IPS-15b (cell line): Measurements from ENCODE around the gene EIF1.
"Not testable (repeated sequence)": the region's sequence is repeated elsewhere in the genome, so short reads cannot be mapped to it uniquely, and the experiment has no call there.

Source experiments
- H3K27me3 ChIP-seq: one replicate; pipeline ENCODE4 v1.6.1; 2013; ENCODE audit warnings: low read length; ENCODE audit not compliant: control insufficient read depth, insufficient read depth
- H3K36me3 ChIP-seq: one replicate; pipeline ENCODE4 v1.6.1; 2013; ENCODE audit warnings: low read length; ENCODE audit not compliant: control insufficient read depth, insufficient read depth
- H3K4me1 ChIP-seq: one replicate; pipeline ENCODE4 v1.6.1; 2013; ENCODE audit warnings: mild to moderate bottlenecking, low read length; ENCODE audit not compliant: control insufficient read depth, insufficient read depth
- H3K4me3 ChIP-seq: one replicate; pipeline ENCODE4 v1.5.1; 2013; ENCODE audit warnings: low read depth, low read length
- H3K9ac ChIP-seq: one replicate; pipeline ENCODE4 v1.6.1; 2013; ENCODE audit warnings: low read depth, mild to moderate bottlenecking, low read length
- H3K9me3 ChIP-seq: one replicate; pipeline ENCODE4 v1.6.1; 2013; ENCODE audit warnings: mild to moderate bottlenecking, low read length; ENCODE audit not compliant: control insufficient read depth, insufficient read depth

EIF1 gene

DNA sequence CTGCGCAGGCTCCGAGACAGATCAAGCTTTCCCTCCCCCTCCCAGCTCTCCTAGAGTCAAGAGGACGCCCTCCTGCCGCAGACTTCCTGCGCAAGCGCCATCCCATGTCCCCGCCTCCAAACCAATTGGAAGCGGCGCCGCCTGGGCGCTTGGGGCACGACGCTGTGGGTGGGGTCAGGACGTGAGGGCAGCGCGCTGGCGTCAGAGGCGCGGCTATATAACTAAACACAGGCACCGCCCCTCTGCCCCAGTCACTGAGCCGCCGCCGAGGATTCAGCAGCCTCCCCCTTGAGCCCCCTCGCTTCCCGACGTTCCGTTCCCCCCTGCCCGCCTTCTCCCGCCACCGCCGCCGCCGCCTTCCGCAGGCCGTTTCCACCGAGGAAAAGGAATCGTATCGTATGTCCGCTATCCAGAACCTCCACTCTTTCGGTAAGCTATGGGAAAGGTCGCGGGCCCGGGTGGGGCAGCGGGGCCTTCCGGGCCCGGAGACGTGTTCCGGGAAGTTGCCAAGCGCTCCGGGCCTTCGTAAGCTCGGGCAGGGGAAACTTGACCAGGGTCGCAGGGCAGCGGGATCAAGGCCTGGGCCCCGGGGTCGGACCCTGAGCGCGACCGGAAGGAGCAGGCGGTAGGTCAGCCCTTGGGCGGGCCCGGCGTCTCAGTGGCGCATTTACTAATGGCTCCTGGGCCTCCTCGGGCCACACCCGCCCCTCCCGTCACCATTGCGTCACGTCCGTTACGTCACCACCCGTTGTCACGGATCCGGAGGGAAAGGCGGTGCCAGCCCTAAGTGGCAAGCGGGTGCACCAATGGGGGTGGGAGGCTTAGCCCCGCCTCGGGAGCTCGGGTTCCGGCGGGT is at the start of gene EIF1:
Gene EIF1, plus strand, starts transcription at position 245 of the 856 bp plus-strand sequence. Its CDS starts 154 bp downstream, at position 399.
- Histone ChIP-seq H3K4me1 (no peaks in the 10 kb centered on the region), H3K9me3 (no peaks in the 10 kb centered on the region), H3K27me3 (no peaks in the 10 kb centered on the region), H3K36me3 (peaks cover 34% of the 10 kb centered on the region), H3K4me3 (peak within 1 kb of the TSS; percentile 97), H3K9ac (peak within 1 kb of the TSS; percentile 98)

DNA sequence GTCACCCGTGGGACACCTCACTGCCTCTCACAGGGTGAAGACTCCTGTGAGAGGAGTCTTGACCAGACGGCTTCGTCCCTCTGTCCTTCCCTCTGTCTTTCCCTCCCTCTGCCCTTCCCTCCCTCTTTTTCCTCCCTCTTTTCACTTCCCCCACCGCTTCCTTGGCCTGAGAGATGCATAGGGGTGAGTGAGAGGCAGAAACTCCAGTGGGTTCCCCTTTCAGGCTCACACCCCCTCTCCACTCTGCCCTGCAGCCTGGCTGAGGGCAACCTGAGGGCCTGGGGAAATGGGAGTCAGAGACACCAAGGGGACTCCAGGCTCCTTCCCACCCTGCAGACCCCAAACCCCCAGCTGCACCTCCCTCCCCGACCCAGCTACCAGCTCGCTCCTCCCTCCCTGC is 49.7 kb upstream of the EIF1 start:
- Histone ChIP-seq H3K27me3 (no peaks in the 10 kb centered on the region), H3K9me3 (no peaks in the 10 kb centered on the region), H3K9ac (no peak overlapping the region), H3K4me3 (no peak overlapping the region), H3K4me1 (no peaks in the 10 kb centered on the region), H3K36me3 (no peaks in the 10 kb centered on the region)

DNA sequence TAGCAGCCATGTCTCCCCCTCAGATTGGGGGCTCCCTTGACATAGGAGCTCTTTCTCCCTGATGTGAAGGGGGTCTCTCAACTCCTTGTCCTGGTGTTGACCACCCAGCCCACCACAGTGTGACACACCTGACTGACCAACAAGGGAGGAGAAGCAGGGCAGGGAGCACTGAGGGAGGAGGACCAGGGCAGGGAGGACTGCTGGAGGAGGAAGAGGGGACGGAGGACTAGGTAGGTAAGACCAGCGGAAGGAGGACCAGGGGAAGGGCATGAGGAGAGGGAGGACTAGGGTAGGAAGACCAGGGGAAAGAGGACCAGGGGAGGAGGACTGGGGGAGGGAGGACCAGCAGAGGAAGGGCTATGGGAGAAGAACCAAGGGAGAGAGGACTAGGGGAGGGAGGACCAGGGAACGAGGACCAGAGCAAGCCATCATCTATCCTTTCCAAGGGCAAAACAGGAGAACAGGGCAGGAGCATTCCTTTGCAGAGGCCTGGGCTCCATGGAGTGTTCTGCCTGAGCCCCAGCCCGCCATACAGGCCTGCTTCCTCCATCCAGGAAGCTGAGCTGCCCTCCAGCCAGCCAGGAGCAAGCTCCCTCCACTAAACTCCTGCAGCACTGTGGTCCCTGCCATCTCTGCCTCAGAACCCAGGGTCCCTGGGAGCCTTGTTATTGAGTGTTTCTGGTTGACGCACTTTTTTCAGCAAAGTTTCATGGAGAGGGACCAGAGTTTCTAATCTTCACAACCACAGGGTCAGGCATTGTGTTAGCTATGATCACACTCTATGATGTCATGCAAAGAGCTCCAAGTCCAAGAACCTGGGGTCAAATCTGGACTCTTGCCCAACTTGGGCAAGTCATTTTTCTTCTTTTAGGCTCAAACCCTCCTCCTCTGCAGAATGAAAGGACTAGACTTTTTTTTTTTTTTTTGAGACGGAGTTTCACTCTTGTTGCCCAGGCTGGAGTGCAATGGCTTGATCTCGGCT is 48.9 kb upstream of the EIF1 start:
- Histone ChIP-seq H3K9ac (no peak overlapping the region), H3K4me3 (no peak overlapping the region), H3K9me3 (no peaks in the 10 kb centered on the region), H3K36me3 (no peaks in the 10 kb centered on the region), H3K27me3 (no peaks in the 10 kb centered on the region), H3K4me1 (no peaks in the 10 kb centered on the region)

DNA sequence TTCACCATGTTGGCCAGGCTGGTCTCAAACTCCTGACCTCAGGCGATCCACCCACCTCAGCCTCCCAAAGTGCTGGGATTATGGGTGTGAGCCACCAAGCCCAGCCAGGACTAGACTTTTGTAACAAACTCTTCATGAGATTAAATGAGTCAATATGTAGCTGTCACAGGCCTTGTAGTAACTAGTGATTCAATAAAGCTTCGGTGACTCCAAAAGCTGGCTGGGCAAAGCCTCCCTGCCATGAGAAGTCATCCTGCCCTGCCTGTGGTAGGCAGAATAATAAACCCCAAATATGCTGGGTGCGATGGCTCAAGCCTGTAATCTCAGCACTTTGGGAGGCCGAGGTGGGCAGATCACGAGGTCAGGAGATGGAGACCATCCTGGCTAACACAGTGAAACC is 48.1 kb upstream of the EIF1 start:
- not testable (repeated sequence) for H3K4me3 ChIP-seq, H3K9ac ChIP-seq, H3K9me3 ChIP-seq, H3K27me3 ChIP-seq, H3K36me3 ChIP-seq, H3K4me1 ChIP-seq

DNA sequence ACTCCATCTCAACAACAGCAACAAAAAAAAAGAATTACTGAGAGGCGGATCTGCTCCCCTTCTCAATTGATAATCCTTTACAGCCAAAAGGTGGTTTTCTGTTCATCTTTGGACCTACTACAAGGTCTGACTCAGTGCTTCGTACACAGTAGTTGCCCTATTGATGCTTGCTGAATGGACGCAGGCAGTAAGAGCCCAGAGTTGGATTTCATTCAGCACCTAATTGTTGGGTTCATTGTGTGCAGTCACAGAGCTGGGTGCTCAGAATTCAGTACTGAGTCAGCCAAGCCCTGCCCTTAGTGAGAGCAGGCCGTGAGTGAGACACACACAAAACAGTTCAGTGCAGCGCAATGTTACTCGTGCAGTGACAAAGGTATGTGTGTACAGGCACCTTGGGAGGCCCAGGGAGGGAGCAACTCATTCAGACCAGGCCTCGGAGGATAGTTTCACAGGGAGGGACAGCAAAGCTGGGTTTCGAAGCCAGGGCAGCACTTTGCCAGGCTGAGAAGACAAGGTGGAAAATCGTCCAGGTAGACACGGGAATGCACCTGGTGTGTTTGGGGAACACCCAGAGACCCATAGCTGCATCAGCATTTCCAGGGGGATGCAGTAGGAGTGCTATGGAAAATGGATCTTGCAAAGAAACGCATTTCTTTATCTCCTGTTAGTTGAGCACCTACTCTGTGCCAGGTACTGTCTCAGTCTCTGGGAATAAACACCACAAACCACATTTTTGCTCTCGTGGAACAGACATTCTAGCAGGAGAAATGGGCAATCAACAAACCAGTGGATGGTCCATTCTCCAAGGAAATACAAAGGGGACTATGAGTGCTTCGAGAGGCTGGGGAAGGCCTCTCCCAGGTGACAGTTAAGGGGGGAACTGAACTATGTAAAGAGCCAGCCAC is 46.2 kb upstream of the EIF1 start:
- Histone ChIP-seq H3K4me3 (no peak overlapping the region), H3K9me3 (no peaks in the 10 kb centered on the region), H3K4me1 (no peaks in the 10 kb centered on the region), H3K9ac (no peak overlapping the region), H3K27me3 (no peaks in the 10 kb centered on the region), H3K36me3 (no peaks in the 10 kb centered on the region)

DNA sequence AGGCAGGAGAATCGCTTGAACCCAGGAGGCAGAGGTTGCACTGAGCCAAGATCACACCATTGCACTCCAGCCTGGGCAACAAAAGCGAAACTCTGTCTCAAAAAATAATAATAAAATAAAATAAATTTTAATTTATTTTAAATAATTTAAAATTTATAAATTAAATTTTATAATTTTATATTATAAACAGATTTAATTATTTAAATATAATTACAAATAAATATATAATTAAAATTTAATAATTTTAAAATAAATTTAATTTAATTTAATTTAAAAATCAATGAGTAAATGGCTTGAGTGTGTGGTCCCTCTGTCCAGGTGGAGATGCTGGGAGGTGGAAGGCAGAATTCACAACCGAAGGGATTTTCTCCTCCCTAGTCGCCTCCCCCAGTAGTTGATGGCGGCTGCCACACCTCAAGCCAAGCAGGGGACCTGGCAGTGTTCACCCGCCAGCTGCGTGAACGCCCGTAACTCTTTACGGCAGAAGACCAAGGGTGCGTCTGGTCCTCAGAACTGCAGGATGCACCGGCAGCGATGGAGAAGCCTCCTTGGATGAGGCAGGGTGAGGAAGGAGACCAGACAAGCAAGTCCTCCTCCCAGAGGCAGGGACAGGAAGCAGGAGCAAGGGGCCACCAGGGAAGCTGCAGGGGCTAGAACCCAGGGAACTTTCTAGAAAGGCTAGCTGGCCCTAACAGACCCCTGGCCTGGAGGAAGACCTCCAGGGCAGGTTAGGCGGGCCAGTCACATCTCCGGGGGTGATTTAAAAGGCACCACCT is 41.5 kb upstream of the EIF1 start:
- Histone ChIP-seq H3K36me3 (no peaks in the 10 kb centered on the region), H3K27me3 (no peaks in the 10 kb centered on the region), H3K4me3 (no peak overlapping the region), H3K9ac (no peak overlapping the region), H3K4me1 (no peaks in the 10 kb centered on the region), H3K9me3 (no peaks in the 10 kb centered on the region)

DNA sequence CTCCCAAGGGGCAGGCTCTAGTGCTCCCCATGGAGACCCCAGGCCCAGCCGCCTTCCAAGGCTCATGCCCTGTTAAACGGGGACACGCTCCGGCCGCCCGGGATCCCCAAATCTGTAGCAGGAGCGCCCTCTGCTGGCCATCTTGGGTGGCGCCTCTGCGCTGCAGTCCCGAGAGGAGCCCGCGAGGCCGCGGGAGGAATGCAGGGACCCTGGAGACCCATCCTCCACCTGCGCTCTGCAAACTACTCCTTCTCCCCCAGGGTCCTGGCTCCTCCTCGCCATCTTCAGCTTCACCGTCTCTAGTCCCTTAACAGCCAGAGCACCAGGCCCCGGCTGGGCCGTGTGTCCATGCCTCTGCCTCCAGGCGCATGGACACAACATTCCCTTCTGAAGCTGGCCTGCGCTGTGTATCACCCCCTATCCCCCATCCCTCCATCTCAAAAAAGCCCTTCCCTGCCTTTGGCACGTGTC is 40.7 kb upstream of the EIF1 start:
- Histone ChIP-seq H3K9me3 (no peaks in the 10 kb centered on the region), H3K4me3 (peak overlapping the region; percentile 61), H3K27me3 (no peaks in the 10 kb centered on the region), H3K36me3 (no peaks in the 10 kb centered on the region), H3K4me1 (no peaks in the 10 kb centered on the region), H3K9ac (peak overlapping the region; percentile 24)

DNA sequence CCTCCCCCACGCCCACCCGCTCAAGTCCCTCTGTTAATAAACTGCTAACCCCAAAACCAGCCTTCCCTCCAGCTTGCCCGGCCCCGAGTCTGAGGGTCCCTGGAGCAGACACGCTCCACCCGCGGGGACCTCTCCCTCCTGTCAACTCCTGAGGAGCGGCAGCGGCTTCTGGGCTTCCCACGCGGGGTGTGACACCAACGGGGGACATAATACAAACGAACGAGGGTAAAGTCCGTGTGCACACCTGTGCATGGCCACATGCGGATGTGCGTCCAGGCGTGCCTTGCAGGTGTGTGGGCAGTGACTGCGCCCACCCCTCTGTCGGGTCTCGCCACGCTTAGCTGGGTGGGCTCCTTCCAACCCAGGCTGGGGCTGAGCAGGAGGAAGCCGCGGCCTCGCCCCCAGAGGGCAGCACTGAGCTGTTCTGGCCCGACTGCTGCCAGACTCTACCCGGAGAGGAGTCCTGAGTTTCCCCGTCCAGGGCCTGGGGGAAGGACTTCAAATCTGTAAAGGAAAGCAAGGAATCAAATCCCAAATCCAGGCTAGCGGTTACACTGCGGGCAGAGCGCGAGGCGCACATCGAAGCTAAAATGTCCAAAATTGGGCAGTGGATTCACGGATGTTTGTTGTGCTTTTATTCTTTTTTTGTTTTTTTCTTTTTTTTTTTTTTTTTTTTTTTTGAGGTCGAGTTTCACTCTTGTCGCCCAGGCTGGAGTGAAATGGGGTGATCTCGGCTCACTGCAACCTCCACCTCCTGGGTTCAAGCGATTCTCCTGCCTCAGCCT is 40.1 kb upstream of the EIF1 start:
- Histone ChIP-seq H3K4me3 (peak overlapping the region; percentile 61), H3K9ac (peak overlapping the region; percentile 24), H3K9me3 (no peaks in the 10 kb centered on the region), H3K36me3 (no peaks in the 10 kb centered on the region), H3K4me1 (no peaks in the 10 kb centered on the region), H3K27me3 (no peaks in the 10 kb centered on the region)

DNA sequence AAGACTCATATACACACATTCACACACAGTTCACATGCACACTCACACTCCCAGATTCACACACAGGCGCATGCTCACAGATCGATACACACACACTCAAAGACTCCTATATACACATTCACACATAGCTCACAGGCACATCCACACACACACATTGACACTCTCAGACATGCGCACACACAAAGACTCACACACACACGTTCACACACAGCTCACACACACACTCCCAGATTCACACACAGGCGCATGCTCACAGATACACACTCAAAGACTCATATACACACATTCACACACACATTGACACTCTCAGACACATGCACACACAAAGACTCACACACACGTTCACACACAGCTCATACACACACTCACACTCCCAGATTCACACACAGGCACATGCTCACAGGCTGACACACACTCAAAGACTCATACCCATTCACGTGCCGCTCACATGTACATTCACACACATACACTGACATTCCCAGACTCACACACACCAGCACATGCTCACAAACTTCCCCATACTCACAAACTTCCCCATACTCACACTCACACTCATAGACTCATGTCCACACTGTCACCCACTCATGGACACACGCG is 38.7 kb upstream of the EIF1 start:
- Histone ChIP-seq H3K4me3 (no peak overlapping the region), H3K27me3 (no peaks in the 10 kb centered on the region), H3K36me3 (no peaks in the 10 kb centered on the region), H3K9me3 (no peaks in the 10 kb centered on the region), H3K9ac (no peak overlapping the region), H3K4me1 (no peaks in the 10 kb centered on the region)
